Nephron (organoid): Measurements from ENCODE around the gene TTLL11.

Experiments
- H3K27ac Mint-ChIP-seq, 3 experiments: 2 replicates each; pipeline ENCODE4 v1.8.0; 2020; ENCODE audit warnings: mixed read lengths in 3 of 3, mild to moderate bottlenecking in 2 of 3, moderate library complexity in 1 of 3
- H3K27me3 Mint-ChIP-seq: 2 replicates; pipeline ENCODE4 v1.8.0; 2021; ENCODE audit warnings: low read depth, mild to moderate bottlenecking, moderate library complexity, mixed read lengths
- H3K36me3 Mint-ChIP-seq: 2 replicates; pipeline ENCODE4 v1.8.0; 2020; ENCODE audit warnings: low read depth, mixed read lengths
- H3K4me1 Mint-ChIP-seq: 2 replicates; pipeline ENCODE4 v1.8.0; 2020; ENCODE audit warnings: mixed read lengths
- H3K4me3 Mint-ChIP-seq, 3 experiments: 2 replicates each; pipeline ENCODE4 v1.8.0; 2020; ENCODE audit warnings: mild to moderate bottlenecking in 3 of 3, mixed read lengths in 3 of 3, moderate library complexity in 2 of 3
- H3K9me3 Mint-ChIP-seq: 2 replicates; pipeline ENCODE4 v1.8.0; 2020; ENCODE audit warnings: mixed read lengths
- TF ChIP-seq, protein P1 (sequence below), 3 experiments: fragments of 200-600 bp; sonication (generic); IDR thresholded peaks; one replicate each; pipeline ENCODE4 v1.5.0; 2021; ENCODE audit warnings: antibody characterized with exemption in 3 of 3; ENCODE audit not compliant: unreplicated experiment in 3 of 3

The TTLL11 gene

DNA sequence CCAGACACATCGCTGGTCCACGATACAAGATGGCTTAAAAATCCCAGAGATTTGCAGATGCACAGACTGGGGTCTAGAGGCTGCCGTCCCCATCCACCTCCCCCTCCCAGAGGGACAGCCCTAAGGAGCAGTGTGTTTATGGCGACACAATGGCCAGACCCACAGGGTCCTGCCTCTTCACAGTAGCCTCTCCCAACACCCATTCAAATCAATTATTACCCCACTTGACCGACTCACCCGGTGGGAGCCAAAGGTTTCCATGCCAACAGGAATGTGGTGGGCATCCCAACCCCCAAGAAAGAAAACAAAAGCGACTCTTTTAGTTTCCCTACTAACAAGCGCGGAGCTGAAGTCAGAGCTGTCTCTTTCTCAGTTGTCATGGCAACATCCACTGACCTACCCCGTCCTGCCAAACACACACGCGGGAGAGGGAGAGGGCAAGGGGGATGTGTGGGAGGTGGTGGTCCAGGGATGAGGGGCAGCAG, 209.0 kb downstream of the TTLL11 start:
- TF ChIP-seq, protein P1, sequence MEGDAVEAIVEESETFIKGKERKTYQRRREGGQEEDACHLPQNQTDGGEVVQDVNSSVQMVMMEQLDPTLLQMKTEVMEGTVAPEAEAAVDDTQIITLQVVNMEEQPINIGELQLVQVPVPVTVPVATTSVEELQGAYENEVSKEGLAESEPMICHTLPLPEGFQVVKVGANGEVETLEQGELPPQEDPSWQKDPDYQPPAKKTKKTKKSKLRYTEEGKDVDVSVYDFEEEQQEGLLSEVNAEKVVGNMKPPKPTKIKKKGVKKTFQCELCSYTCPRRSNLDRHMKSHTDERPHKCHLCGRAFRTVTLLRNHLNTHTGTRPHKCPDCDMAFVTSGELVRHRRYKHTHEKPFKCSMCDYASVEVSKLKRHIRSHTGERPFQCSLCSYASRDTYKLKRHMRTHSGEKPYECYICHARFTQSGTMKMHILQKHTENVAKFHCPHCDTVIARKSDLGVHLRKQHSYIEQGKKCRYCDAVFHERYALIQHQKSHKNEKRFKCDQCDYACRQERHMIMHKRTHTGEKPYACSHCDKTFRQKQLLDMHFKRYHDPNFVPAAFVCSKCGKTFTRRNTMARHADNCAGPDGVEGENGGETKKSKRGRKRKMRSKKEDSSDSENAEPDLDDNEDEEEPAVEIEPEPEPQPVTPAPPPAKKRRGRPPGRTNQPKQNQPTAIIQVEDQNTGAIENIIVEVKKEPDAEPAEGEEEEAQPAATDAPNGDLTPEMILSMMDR (IDR thresholded peaks at IDR 0.05; ENCODE audit: unreplicated experiment in 3 of 3), result no peak
- Mint-ChIP-seq H3K9me3 (no peaks in the 10 kb centered on the region), H3K27ac (peak overlapping the region; percentile 56 to 86 (median 65)), H3K36me3 (no peaks in the 10 kb centered on the region), H3K4me1 (peaks cover 70% of the 10 kb centered on the region), H3K27me3 (peaks cover 6% of the 10 kb centered on the region), H3K4me3 (peak overlapping the region; percentile 2 to 54 (median 6))

DNA sequence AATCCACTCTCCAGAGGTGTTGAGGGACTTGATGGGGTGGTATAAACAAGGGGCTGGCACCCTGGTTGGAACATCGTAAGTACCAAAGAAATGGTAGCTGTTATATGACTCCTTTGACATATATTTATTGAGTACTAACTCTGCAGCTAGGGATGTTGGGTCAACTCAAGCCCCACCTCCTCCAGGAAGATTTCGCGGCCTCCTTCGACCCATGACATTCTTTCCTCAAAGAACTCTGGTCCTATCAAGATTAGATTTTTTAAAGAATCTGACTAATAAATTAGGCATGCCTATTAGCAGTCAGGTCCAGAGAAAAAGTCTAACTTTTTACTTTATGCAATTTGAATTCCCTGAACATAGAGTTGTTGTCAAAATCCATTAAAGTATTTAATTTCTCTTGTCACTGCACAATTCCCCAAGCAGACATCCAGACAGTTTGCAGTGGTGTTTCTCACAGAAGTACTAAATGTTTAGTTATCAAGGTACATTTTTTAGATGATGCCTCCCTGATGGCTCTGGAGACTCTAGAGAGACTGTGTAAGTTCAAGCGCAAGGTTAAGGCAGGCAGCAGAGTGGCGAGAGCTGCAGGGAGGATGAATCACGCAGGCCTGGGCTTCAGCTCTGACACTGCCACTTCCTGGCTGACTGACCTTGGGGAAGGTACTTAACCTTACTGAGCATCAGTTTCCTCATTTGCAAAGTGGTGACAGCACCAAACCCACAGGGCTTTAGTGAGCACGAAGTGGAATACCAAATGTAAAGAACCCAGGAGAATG, 209.6 kb downstream of the TTLL11 start:
- TF ChIP-seq, protein P1 (IDR thresholded peaks at IDR 0.05; ENCODE audit: unreplicated experiment in 3 of 3), result no peak
- Mint-ChIP-seq H3K27ac (peak overlapping the region; percentile 56 to 86 (median 65)), H3K4me1 (peaks cover 64% of the 10 kb centered on the region), H3K4me3 (peak overlapping the region in 2 of 3 experiments; percentile 8 to 31), H3K9me3 (no peaks in the 10 kb centered on the region), H3K36me3 (no peaks in the 10 kb centered on the region), H3K27me3 (peaks cover 6% of the 10 kb centered on the region)

DNA sequence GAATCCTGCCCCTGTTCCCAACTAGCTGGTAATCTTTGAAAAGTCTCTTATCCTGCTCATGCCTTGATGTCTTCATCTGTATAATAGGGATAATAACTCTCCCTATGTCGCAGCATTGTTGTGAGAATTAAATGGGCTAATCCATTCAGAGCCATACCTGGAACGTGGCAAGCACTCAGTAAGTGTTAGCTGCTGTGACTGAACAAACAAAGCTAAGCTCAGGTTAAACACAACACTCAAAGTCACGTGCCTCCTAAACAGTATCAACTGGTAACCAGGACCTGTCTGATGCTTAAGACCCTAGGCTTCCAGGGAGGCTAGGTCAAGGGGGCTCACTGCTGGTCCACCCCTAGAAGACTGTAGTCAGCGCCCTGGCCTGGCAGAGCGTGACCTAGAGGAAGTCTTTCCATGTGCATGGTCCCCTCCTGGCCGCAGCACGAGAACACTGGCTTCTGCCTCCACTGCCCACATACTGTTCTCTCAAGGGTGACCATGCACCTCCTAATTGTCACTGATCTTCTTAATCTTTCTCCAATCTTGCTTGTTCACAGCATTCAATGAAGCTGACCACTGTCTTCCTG, 211.1 kb downstream of the TTLL11 start:
- Mint-ChIP-seq H3K36me3 (no peaks in the 10 kb centered on the region), H3K4me1 (peaks cover 52% of the 10 kb centered on the region), H3K27me3 (peaks cover 6% of the 10 kb centered on the region), H3K4me3 (no peak overlapping the region), H3K9me3 (no peaks in the 10 kb centered on the region), H3K27ac (peak overlapping the region; percentile 16 to 77 (median 23))
- TF ChIP-seq, protein P1 (IDR thresholded peaks at IDR 0.05; ENCODE audit: unreplicated experiment in 3 of 3), result no peak

DNA sequence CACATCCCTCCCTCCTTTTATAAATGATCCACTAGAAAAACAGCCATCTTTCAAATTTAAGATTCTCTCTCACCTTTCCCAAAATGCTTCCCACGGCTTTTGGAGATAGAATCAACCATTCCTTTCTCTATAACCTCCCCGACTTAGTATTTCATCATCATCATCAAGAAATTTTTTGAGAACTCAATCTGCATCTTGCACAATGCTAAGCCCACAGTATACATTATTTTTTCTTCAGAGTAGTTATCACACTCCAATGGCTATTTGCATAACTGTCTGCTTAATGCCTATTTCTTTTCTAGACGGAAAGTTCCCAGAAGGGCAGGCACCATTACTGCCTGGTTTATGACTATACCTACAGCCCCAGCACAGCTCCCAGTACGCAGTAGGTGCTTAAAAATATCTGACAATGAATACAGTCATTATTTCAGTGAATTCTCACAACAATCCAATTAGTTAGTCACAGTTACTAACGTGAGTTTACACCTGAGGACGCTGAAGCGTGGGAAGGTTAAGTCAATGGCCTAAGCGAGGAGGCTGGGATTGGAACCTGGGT, 212.7 kb downstream of the TTLL11 start:
- no peaks in the 10 kb centered on the region for H3K9me3 Mint-ChIP-seq
- H3K27me3 Mint-ChIP-seq, result peaks cover 6% of the 10 kb centered on the region
- H3K4me1 Mint-ChIP-seq, result peaks cover 47% of the 10 kb centered on the region
- H3K36me3 Mint-ChIP-seq, result no peaks in the 10 kb centered on the region
- TF ChIP-seq, protein P1 (IDR thresholded peaks at IDR 0.05; ENCODE audit: unreplicated experiment in 3 of 3), result no peak
- H3K27ac Mint-ChIP-seq, result peak overlapping the region; percentile 5 to 73 (median 30)
- no peak overlapping the region for H3K4me3 Mint-ChIP-seq

DNA sequence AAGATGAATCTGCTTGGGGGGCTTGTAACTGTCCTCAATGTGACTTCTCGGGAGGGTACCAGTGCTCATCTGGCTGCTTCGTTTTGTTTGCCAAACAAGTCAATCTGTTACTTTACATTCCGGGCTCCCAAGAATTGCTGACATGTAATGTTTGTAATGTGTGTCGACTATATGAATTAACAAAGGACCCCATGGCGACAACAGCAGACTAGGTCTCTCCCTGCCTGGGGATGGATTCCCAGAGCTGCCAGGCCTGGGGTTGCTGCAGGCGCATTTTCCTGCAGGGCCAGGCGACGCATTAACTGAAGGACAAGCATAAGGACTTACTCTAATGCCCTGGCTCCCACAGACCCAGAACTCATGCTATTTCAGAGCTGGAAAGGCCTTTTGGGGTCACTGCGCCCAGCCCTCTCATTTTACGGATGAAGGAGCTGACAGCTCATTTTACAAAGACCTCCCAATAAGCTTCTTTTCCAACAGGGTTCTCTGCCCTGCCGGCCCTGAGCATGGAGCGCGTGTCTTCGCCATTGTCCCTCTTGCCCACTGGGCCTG, 214.8 kb downstream of the TTLL11 start:
- TF ChIP-seq, protein P1 (IDR thresholded peaks at IDR 0.05; ENCODE audit: unreplicated experiment in 3 of 3), result no peak
- Mint-ChIP-seq H3K9me3 (no peaks in the 10 kb centered on the region), H3K36me3 (no peaks in the 10 kb centered on the region), H3K27ac (peak overlapping the region in 1 of 3 experiments; percentile 73), H3K4me1 (peaks cover 26% of the 10 kb centered on the region), H3K27me3 (peaks cover 6% of the 10 kb centered on the region), H3K4me3 (no peak overlapping the region)
